WI38 (cell line): ENCODE results near the gene USP40.

ENCODE experiments used
- H3K4me3 ChIP-seq: 2 replicates; pipeline ENCODE4 v1.5.1; 2011; ENCODE audit warnings: low read depth, mild to moderate bottlenecking, control low read depth, low read length
- TF ChIP-seq, protein P1 (sequence below): IDR thresholded peaks from 2 replicates; pipeline ENCODE4 v1.5.1; 2012; ENCODE audit warnings: low read depth, mild to moderate bottlenecking, control low read depth, low read length

The USP40 gene

DNA sequence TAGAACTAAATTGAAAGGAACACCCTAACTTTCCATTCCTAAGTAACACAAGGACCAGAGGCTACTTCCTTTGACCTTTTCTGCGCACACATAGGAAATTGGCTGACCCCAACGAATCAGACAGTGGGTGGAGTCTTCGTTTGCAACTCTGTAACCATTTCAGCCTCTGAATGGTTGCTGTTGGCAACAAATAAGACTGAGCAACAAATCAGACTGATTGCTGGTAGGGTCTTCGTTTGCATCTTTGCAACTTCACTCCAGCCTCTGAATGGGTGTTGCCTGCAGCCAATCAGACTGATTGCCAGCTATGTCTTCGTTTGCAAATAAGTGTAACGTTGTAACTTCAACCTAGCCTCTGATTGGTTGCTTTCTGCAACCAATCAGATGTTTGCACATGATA lies 34.6 kb downstream of the USP40 start:
- TF ChIP-seq, protein P1, sequence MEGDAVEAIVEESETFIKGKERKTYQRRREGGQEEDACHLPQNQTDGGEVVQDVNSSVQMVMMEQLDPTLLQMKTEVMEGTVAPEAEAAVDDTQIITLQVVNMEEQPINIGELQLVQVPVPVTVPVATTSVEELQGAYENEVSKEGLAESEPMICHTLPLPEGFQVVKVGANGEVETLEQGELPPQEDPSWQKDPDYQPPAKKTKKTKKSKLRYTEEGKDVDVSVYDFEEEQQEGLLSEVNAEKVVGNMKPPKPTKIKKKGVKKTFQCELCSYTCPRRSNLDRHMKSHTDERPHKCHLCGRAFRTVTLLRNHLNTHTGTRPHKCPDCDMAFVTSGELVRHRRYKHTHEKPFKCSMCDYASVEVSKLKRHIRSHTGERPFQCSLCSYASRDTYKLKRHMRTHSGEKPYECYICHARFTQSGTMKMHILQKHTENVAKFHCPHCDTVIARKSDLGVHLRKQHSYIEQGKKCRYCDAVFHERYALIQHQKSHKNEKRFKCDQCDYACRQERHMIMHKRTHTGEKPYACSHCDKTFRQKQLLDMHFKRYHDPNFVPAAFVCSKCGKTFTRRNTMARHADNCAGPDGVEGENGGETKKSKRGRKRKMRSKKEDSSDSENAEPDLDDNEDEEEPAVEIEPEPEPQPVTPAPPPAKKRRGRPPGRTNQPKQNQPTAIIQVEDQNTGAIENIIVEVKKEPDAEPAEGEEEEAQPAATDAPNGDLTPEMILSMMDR = no peak
- no peak overlapping the region for H3K4me3 ChIP-seq

DNA sequence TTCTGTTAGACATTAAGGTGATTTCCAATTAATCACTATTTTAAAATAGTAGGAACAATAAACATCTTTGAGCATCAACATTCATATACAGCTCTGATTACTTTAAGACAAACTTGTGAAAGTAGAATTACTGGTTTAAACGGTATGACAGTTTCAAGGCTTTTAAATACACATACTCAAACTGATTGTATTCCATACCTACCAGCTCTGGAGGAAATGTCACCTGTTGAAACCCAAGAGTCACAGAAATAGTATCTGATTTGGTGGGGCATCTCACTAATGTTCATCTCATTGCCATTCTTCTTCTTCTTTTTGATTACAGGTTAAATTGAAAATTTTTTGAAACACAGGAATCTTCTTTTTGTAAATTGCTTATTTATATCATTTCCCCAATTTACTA lies 36.2 kb downstream of the USP40 start:
- TF ChIP-seq, protein P1 = no peak
- no peak overlapping the region for H3K4me3 ChIP-seq

DNA sequence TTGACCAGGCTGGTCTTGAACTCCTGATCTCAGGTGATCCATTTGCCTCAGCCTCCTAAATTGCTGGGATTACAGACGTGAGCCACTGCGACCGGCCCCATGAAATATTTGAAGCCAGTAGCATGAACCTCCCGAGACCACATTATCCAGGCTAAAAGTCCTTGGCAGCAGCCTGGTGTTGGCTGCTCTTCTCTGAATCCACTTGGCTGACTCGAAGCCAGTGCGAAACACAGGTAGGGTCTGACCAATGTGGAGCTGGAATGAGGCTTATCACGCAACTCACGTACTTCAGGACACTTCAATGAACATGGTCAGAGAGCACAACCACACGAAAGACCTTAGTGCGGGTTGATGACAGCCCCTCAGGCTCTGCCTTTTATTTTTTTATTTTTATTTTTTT lies 38.4 kb downstream of the USP40 start:
- H3K4me3 ChIP-seq = no peak overlapping the region
- TF ChIP-seq, protein P1 = no peak

DNA sequence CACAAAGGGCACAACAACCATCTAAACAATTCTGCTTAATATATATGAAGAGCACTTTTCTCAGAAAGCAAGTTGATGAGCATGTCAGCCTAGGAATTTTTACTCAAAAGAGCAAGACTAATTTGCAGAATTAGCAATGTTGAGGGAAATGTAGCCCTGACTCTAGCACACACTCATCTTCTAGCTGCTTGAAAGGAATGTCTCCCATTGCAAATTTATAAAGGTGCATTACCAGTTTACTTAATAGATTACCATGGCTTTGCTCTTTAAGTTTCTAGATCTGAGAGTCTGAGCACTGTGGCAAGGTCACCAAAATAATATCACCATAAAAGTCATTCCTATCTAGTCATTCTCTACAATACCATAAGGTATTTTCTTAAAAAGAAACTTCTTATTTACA lies 40.8 kb downstream of the USP40 start:
- no peak overlapping the region for H3K4me3 ChIP-seq
- TF ChIP-seq, protein P1 = no peak

DNA sequence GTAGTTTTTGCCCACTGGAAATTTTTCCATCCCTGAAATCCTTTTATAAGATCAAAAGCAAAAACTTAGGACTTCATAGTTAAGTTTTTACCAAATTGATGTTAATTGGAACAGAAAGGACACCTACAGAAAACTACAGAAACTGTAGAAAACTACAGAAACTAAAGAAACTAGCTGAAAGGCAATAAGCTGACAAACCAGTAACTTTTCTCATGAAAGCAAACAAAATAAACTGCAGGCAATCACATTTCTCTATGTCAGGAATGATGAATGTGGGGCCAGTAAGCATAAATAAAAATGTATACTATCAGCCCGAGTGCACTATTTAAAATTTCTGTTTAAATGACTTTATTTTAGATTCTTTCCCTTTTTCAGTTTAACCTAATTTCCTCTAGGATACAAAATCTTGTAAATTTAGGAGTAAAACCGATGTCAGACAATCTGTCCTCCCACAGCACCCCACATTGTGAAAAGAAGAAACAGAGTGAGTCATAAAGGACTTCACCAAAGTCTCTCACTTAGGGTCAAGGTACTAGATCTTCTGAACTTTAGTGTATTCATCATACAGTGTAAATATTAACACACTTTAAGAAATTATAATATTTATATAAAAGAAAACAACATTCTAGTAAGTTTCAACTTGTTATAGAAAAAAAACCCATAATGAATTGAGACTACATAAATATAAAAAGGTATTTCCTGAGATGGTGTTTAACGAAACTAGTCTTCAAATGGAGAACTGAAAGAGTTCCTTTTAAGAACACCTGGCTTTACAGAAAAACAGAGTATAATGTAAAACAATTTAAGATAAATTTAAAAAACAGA lies 46.6 kb downstream of the USP40 start:
- TF ChIP-seq, protein P1 = no peak

DNA sequence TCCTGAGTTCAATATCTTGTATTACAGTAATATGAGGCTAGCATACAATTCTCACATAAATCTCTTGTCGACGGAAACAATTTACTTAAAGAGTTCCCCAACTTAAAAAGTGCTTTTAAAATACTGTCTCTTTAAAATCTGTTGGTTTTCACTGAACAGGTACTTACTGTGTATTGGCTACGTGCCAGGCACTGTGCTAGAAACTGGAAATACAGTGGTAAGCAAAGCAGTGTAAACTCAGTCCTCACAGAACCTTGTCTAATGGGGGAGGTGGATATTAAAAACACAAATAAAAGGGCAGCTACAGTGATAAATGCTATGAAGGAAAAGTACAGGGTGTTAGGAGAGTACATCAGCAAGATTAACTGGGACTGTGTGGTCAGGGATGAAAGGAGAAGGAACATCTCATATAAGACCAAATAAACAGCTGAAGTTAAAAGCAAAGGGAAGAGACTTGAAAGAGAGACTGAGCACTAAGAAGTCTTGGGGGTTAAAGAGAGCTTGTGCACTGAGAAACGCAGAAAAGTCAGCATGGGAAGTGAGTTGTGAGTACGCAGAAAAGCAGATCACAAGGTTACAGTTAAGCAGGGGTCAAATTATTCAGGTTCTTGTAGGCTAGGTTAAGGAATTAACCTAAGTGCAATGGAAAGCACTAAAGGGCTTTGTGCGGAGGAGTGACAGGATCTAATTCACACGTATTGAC lies 52.5 kb downstream of the USP40 start:
- TF ChIP-seq, protein P1 = no peak

More for the DNA sequence above, 46.6 kb downstream of the USP40 start:
- H3K4me3 ChIP-seq = no peak overlapping the region

More for the DNA sequence above, 52.5 kb downstream of the USP40 start:
- H3K4me3 ChIP-seq = no peak overlapping the region
